ENCODE data around the gene PTCD1. TPM values are rescaled to one million over a fixed set of nuclear protein-coding genes. Genes with fewer than 3 reads are reported as not detected.

PTCD1 gene
- total and polyA plus RNA-seq, 9 of the 15 experiments (the other 6 are each of a cell fraction or from before 2014, with no cell fraction given), result 0.46 to 17.1 (median 6.2) TPM

- ATAC-seq, result no peak
- Histone ChIP-seq H3K4me2 (ENCODE audit: insufficient read depth, low read length) (no peak overlapping the region), H4K20me1 (replicated peaks; ENCODE audit: control insufficient read depth, insufficient read depth, low read length) (peaks cover 7% of the 10 kb centered on the region), H3K9me1 (ENCODE audit: control insufficient read depth, insufficient read depth, low read length) (peaks cover 8% of the 10 kb centered on the region), H3K9me3 (replicated peaks; ENCODE audit: control insufficient read depth, insufficient read depth, low read depth, low read length) (no peaks in the 10 kb centered on the region), H2AFZ (ENCODE audit: low read depth, low read length) (no peak overlapping the region), H3K36me3 (ENCODE audit: control insufficient read depth, insufficient read depth, low read length) (peaks cover 81% of the 10 kb centered on the region), H3K9ac (ENCODE audit: insufficient read depth in 1 of 2, low read depth in 2 of 2, low read length in 2 of 2) (no peak overlapping the region; a peak in 1 of 4 replicates), H3K27me3 (ENCODE audit: control insufficient read depth in 2 of 2, insufficient read depth in 2 of 2, low read length in 2 of 2) (no peaks in the 10 kb centered on the region), H3K79me2 (ENCODE audit: control insufficient read depth, insufficient read depth, low read length) (peaks cover 5% of the 10 kb centered on the region; the same call in 1 of the 3 replicates), H3K27ac (ENCODE audit: extremely low read depth, low read depth, low read length) (peak overlapping the region; percentile 8; the same call in 2 of the 3 replicates), H3K4me3 (no peak overlapping the region), H3K4me1 (replicated peaks in 1 of 2; ENCODE audit: control insufficient read depth in 2 of 2, insufficient read depth in 2 of 2, low read length in 2 of 2) (peaks cover 9 to 35% of the 10 kb centered on the region in 2 experiments; a peak in 4 of 5 replicates)
- no peak for FAIRE-seq
- WGBS (ENCODE audit: insufficient coverage, low coverage, missing lambda C conversion rate), result 31% methylated on average over 5 of the region's 5 CpGs
- no peak for TF ChIP-seq ZBTB40 (IDR thresholded peaks at IDR 0.05)
- no peak for TF ChIP-seq ZBTB40 (CRISPR knock-in tag; IDR thresholded peaks at IDR 0.05)
- TF ChIP-seq SMARCA4 (IDR thresholded peaks at IDR 0.05), result 0 out of 2 replicates have a peak, but pooled peaks have one; percentile 3
- POLR2A ChIA-PET, result interaction anchor here (0.7 to 2.4 kb wide), 5 partner anchors 9 to 92 kb away, joined by 3 to 11 read pairs (median 4); partner anchors contain the start of genes BUD31 and PDAP1
- no TSS peak for BruUV-seq (replicated peaks)
- no peak for DNase-seq (ENCODE audit: extremely low read depth in 1 of 4, low spot score in 3 of 4)
- in situ Hi-C loops (cut with MboI), result no loop called here
- CTCF ChIA-PET (ENCODE audit: low intra/inter-chr PET ratio), result interaction anchor here (0.5 kb wide), 1 partner anchor 419 kb away, joined by 3 read pairs; no protein-coding TSS in a partner anchor
- intact Hi-C loops (cut with micrococcal nuclease), result no loop called here
Observed at GRCh38 chr7:99422625-99423024, 16.0 kb downstream of the PTCD1 start.
